OCI-LY3 (cell line): ENCODE results near the gene MLXIPL.

ENCODE experiments used
- CTCF ChIP-seq: fragments of 200-600, 300-600 bp; sonication (generic); IDR thresholded peaks from 2 replicates; pipeline ENCODE4 v1.5.1; 2014; ENCODE audit warnings: antibody characterized with exemption, low read length, low read depth
- EZH2phosphoT487 ChIP-seq: fragments of 200-600 bp; shearing (Covaris generic); IDR thresholded peaks from 2 replicates; pipeline ENCODE4 v1.6.1; 2018; ENCODE audit warnings: antibody characterized with exemption, mixed run types, low read depth

DNA sequence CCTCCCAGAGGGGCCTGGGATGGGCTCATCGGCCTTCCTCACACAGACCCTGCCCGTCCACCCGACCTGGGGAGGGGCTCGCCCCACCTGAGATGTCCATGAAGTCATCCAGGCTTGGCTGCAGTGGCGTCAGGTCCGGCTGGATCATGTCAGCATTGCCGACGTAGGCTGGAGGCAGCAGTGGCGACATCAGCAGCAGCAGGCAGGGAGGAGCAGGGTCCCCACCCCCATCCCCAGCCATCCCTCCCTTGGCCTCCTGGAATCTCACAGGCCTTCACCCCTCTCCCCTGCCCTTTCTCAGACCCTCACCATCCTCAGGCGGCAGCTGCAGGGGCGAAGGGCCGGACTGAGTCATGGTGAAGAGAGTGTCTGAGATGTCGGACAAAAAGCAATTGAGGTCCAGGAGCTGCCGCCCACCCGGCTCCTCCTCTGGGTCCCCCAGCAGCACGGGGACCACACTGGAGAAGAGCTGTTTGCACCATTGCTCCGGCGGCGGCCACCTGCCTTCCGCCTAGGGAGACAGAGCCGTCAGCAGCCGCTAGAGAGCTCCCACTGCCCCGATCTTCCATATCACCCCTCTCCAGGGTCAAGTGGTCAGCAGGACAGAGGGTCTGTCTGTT lies 18.6 kb downstream of the MLXIPL start:
- TF ChIP-seq CTCF (no peak), EZH2phosphoT487 (no peak)
